Astrocyte (in vitro differentiated cells and primary cell): Measurements from ENCODE around the gene PLEKHB2. TPM values are rescaled to one million over a fixed set of nuclear protein-coding genes. Genes with fewer than 3 reads are reported as not detected.

Experiments used
- DNase-seq: peaks from one replicate; pipeline ENCODE4 v3.0.0-alpha.2; 2010; ENCODE audit warnings: low read depth
- FAIRE-seq: peaks from 2 replicates; lab custom pipeline; 2011; peaks lifted over from hg19 to GRCh38; lab: Jason Lieb, UNC
- H2AFZ ChIP-seq: 2 replicates; pipeline ENCODE4 v1.6.0; 2012; ENCODE audit warnings: low read depth, low read length, inconsistent platforms
- H3K27ac ChIP-seq: 2 replicates; pipeline ENCODE4 v1.5.1; 2011; ENCODE audit warnings: low read depth, low read length, inconsistent platforms
- H3K27me3 ChIP-seq: 2 replicates; pipeline ENCODE4 v1.6.0; 2011; ENCODE audit warnings: low read length, inconsistent platforms; ENCODE audit not compliant: insufficient read depth
- H3K36me3 ChIP-seq: 2 replicates; pipeline ENCODE4 v1.5.1; 2011; ENCODE audit warnings: low read length, inconsistent platforms; ENCODE audit not compliant: insufficient read depth
- H3K4me1 ChIP-seq: 2 replicates; pipeline ENCODE4 v1.5.1; 2011; ENCODE audit warnings: low read length, inconsistent platforms; ENCODE audit not compliant: insufficient read depth
- H3K4me2 ChIP-seq: 2 replicates; pipeline ENCODE4 v1.6.0; 2012; ENCODE audit warnings: low read length, inconsistent platforms
- H3K4me3 ChIP-seq: 2 replicates; pipeline ENCODE4 v1.5.1; 2011; ENCODE audit warnings: low read depth, mild to moderate bottlenecking, low read length, inconsistent platforms; ENCODE audit not compliant: insufficient read depth
- H3K79me2 ChIP-seq: 2 replicates; pipeline ENCODE4 v1.6.0; 2012; ENCODE audit warnings: mild to moderate bottlenecking, low read length, inconsistent platforms; ENCODE audit not compliant: insufficient read depth
- H3K9ac ChIP-seq: 2 replicates; pipeline ENCODE4 v1.6.0; 2012; ENCODE audit warnings: mild to moderate bottlenecking, low read length, inconsistent platforms
- H3K9me3 ChIP-seq: 2 replicates; pipeline ENCODE4 v1.5.1; 2012; ENCODE audit warnings: low read depth, mild to moderate bottlenecking, low read length, inconsistent platforms; ENCODE audit not compliant: insufficient read depth
- H4K20me1 ChIP-seq: 2 replicates; pipeline ENCODE4 v1.6.0; 2012; ENCODE audit warnings: low read length, inconsistent platforms; ENCODE audit not compliant: insufficient read depth
- H3K27ac Mint-ChIP-seq: one replicate; pipeline ENCODE4 v1.8.0; 2021; ENCODE audit warnings: mild to moderate bottlenecking, mixed read lengths; ENCODE audit not compliant: unreplicated experiment
- H3K27me3 Mint-ChIP-seq: one replicate; pipeline ENCODE4 v1.8.0; 2021; ENCODE audit warnings: low read depth, mixed read lengths; ENCODE audit not compliant: unreplicated experiment
- H3K36me3 Mint-ChIP-seq: one replicate; pipeline ENCODE4 v1.8.0; 2021; ENCODE audit warnings: low read depth, mixed read lengths; ENCODE audit not compliant: unreplicated experiment
- H3K4me1 Mint-ChIP-seq: one replicate; pipeline ENCODE4 v1.8.0; 2021; ENCODE audit warnings: low read depth, mixed read lengths; ENCODE audit not compliant: unreplicated experiment
- H3K4me3 Mint-ChIP-seq: one replicate; pipeline ENCODE4 v1.8.0; 2021; ENCODE audit warnings: mild to moderate bottlenecking, moderate library complexity, mixed read lengths; ENCODE audit not compliant: unreplicated experiment
- H3K9me3 Mint-ChIP-seq: one replicate; pipeline ENCODE4 v1.8.0; 2021; ENCODE audit warnings: mild to moderate bottlenecking, mixed read lengths; ENCODE audit not compliant: unreplicated experiment
- EZH2 ChIP-seq: IDR thresholded peaks from 2 replicates; pipeline ENCODE4 v1.6.1; 2012; ENCODE audit warnings: mild to moderate bottlenecking, low read length, inconsistent platforms; ENCODE audit not compliant: insufficient read depth
- total RNA-seq: library from RNA; stranded (reverse); gene quantifications from 2 replicates; pipeline ENCODE4 v1.2.1, GENCODE V29; 2021
- TF ChIP-seq, protein P1 (sequence below): IDR thresholded peaks from 2 replicates; pipeline ENCODE4 v1.5.1; 2011; ENCODE audit warnings: low read depth, mild to moderate bottlenecking, inconsistent platforms, low read length, moderate library complexity; ENCODE audit not compliant: insufficient read depth

Gene PLEKHB2
- total RNA-seq, 1 donor from 2014 or later = 100 TPM

DNA sequence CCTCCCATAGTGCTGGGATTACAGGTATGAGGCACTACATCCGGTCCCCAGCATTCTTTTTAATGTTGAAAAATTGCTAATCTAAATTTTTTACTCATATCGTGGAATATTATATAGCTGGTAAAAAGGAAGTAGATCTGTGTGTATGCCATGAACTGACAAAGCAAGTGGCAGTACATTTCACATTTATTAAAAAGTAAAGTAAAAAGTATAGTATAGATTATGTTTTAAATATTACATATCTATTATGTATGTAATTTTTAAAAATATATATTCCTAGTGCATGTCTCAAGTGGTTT lies 25.1 kb downstream of the PLEKHB2 start:
- Histone ChIP-seq H2AFZ (no peak overlapping the region), H3K9me3 (no peaks in the 10 kb centered on the region), H3K4me2 (no peak overlapping the region), H3K27ac (no peak overlapping the region), H3K79me2 (peaks cover 6% of the 10 kb centered on the region), H4K20me1 (peaks cover 31% of the 10 kb centered on the region), H3K36me3 (peaks cover 37% of the 10 kb centered on the region), H3K4me3 (no peak overlapping the region), H3K4me1 (no peaks in the 10 kb centered on the region), H3K27me3 (no peaks in the 10 kb centered on the region), H3K9ac (no peak overlapping the region)
- Mint-ChIP-seq H3K4me1 (no peaks in the 10 kb centered on the region), H3K27ac (no peak overlapping the region), H3K27me3 (no peaks in the 10 kb centered on the region), H3K9me3 (peaks cover 2% of the 10 kb centered on the region), H3K4me3 (no peak overlapping the region), H3K36me3 (peaks cover 29% of the 10 kb centered on the region)
- DNase-seq (no peak), FAIRE-seq (no peak)
- no peak for TF ChIP-seq EZH2
- TF ChIP-seq, protein P1, sequence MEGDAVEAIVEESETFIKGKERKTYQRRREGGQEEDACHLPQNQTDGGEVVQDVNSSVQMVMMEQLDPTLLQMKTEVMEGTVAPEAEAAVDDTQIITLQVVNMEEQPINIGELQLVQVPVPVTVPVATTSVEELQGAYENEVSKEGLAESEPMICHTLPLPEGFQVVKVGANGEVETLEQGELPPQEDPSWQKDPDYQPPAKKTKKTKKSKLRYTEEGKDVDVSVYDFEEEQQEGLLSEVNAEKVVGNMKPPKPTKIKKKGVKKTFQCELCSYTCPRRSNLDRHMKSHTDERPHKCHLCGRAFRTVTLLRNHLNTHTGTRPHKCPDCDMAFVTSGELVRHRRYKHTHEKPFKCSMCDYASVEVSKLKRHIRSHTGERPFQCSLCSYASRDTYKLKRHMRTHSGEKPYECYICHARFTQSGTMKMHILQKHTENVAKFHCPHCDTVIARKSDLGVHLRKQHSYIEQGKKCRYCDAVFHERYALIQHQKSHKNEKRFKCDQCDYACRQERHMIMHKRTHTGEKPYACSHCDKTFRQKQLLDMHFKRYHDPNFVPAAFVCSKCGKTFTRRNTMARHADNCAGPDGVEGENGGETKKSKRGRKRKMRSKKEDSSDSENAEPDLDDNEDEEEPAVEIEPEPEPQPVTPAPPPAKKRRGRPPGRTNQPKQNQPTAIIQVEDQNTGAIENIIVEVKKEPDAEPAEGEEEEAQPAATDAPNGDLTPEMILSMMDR = no peak

DNA sequence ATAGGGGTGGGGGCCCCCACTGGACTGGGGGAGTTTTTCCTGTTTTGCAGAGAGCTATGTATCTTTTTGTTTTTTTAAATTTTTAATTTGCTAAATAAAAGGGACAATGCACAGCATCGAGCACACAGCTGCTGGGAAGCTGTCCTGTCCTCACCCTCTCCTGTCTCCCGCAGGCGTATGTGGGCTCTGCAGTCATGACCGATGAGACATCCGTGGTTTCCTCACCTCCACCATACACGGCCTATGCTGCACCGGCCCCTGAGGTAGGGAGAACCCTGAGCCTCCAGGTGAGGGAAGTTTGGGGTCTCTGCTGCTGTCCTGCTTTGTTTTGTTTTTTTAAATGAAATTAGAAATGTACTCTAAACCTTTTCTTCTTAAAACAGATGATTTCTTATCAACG lies 27.6 kb downstream of the PLEKHB2 start:
- FAIRE-seq = no peak

DNA sequence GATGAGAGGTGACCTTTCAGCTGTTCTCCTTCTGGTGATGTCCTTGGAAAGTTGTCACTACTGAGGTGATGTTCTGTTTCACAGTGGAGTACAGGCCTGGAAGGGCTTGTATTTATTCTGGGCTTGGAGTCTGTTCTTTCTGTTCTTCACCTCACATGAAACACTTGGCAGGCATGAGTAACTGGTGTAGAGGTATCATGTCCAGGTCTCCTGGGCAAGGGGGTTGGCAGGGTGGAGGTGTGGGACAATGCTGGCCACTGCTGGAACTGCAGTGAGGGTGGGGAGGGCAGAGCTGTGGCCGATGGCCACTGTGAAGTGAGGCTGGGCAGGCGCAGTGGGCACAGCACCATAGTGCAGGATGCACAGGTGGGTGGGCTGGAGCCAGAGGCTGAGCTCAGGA lies 35.4 kb downstream of the PLEKHB2 start:
- Histone ChIP-seq H3K27ac (no peak overlapping the region), H3K4me1 (peaks cover 5% of the 10 kb centered on the region), H3K9me3 (no peaks in the 10 kb centered on the region), H3K4me2 (no peak overlapping the region), H4K20me1 (peaks cover 53% of the 10 kb centered on the region), H3K79me2 (peaks cover 41% of the 10 kb centered on the region), H2AFZ (no peak overlapping the region), H3K27me3 (no peaks in the 10 kb centered on the region), H3K36me3 (peaks cover 25% of the 10 kb centered on the region), H3K4me3 (no peak overlapping the region), H3K9ac (no peak overlapping the region)
- Mint-ChIP-seq H3K4me3 (no peak overlapping the region), H3K27me3 (no peaks in the 10 kb centered on the region), H3K9me3 (no peaks in the 10 kb centered on the region), H3K4me1 (peaks cover 7% of the 10 kb centered on the region), H3K27ac (no peak overlapping the region), H3K36me3 (peaks cover 25% of the 10 kb centered on the region)
- FAIRE-seq (no peak), DNase-seq (no peak)
- TF ChIP-seq, protein P1 = no peak
- TF ChIP-seq EZH2 = no peak

More for the DNA sequence above, 27.6 kb downstream of the PLEKHB2 start:
- Histone ChIP-seq H3K27me3 (no peaks in the 10 kb centered on the region), H2AFZ (no peak overlapping the region), H3K9me3 (no peaks in the 10 kb centered on the region), H3K36me3 (peaks cover 24% of the 10 kb centered on the region), H3K27ac (no peak overlapping the region), H4K20me1 (peaks cover 32% of the 10 kb centered on the region), H3K4me1 (no peaks in the 10 kb centered on the region), H3K9ac (no peak overlapping the region), H3K4me3 (no peak overlapping the region), H3K79me2 (peaks cover 8% of the 10 kb centered on the region), H3K4me2 (no peak overlapping the region)
- Mint-ChIP-seq H3K27ac (no peak overlapping the region), H3K9me3 (peaks cover 2% of the 10 kb centered on the region), H3K4me1 (no peaks in the 10 kb centered on the region), H3K27me3 (no peaks in the 10 kb centered on the region), H3K4me3 (no peak overlapping the region), H3K36me3 (peaks cover 24% of the 10 kb centered on the region)
- no peak for DNase-seq
- no peak for TF ChIP-seq EZH2
- TF ChIP-seq, protein P1 = no peak
